SK-N-SH treated with all-trans-retinoic acid at 6 μM for 48 hours (cell line): Measurements from ENCODE around the gene ANKDD1A.

Source experiments
- ATAC-seq: fragments of 200-7000 bp; cut with Tn5 transposase; 3 replicates; pipeline ENCODE4 v1.9.1; 2020; ENCODE audit warnings: mild to moderate bottlenecking, moderate library complexity
- BACH2 ChIP-seq: fragments of 250-450 bp; sonication (Bioruptor Pico); IDR thresholded peaks from 2 replicates; pipeline ENCODE4 v1.9.0; 2021; ENCODE audit warnings: mild to moderate bottlenecking, borderline replicate concordance
- CSDC2 ChIP-seq: fragments of 250-450 bp; sonication (Bioruptor Pico); IDR thresholded peaks from 2 replicates; pipeline ENCODE4 v1.5.0; 2020; ENCODE audit warnings: mild to moderate bottlenecking, moderate library complexity
- CSRNP3 ChIP-seq: fragments of 250-450 bp; sonication (Bioruptor Pico); IDR thresholded peaks from 2 replicates; pipeline ENCODE4 v1.5.1; 2021; ENCODE audit warnings: mild to moderate bottlenecking, moderate library complexity
- OSR1 ChIP-seq: fragments of 250-450 bp; sonication (Bioruptor Pico); IDR thresholded peaks from 2 replicates; pipeline ENCODE4 v1.8.0; 2022; ENCODE audit warnings: moderate library complexity, mild to moderate bottlenecking, inconsistent platforms
- PATZ1 ChIP-seq: fragments of 250-450 bp; sonication (Bioruptor Pico); IDR thresholded peaks from 2 replicates; pipeline ENCODE4 v1.8.0; 2020; ENCODE audit warnings: mild to moderate bottlenecking, moderate library complexity, borderline replicate concordance
- POU6F1 ChIP-seq: fragments of 250-450 bp; sonication (Bioruptor Pico); IDR thresholded peaks from 2 replicates; pipeline ENCODE4 v1.8.0; 2021; ENCODE audit warnings: low read depth, mild to moderate bottlenecking, moderate library complexity, borderline replicate concordance
- PPARA ChIP-seq: fragments of 250-450 bp; sonication (Bioruptor Pico); IDR thresholded peaks from 2 replicates; pipeline ENCODE4 v1.5.0; 2020; ENCODE audit warnings: mild to moderate bottlenecking, borderline replicate concordance
- RARB ChIP-seq: fragments of 250-450 bp; sonication (Bioruptor Pico); IDR thresholded peaks from 2 replicates; pipeline ENCODE4 v1.8.0; 2021; ENCODE audit warnings: mild to moderate bottlenecking, moderate library complexity
- SNAI2 ChIP-seq: fragments of 250-450 bp; sonication (Bioruptor Pico); IDR thresholded peaks from 2 replicates; pipeline ENCODE4 v1.5.0; 2020; ENCODE audit warnings: mild to moderate bottlenecking, moderate library complexity
- TCF4 ChIP-seq: fragments of 250-450 bp; sonication (Bioruptor Pico); IDR thresholded peaks from 2 replicates; pipeline ENCODE4 v1.8.0; 2021; ENCODE audit warnings: mild to moderate bottlenecking, moderate library complexity, borderline replicate concordance
- TOX ChIP-seq: fragments of 250-450 bp; sonication (Bioruptor Pico); IDR thresholded peaks from 2 replicates; pipeline ENCODE4 v1.8.0; 2021; ENCODE audit warnings: mild to moderate bottlenecking, moderate library complexity, borderline replicate concordance
- TSHZ2 ChIP-seq: fragments of 250-450 bp; sonication (Bioruptor Pico); IDR thresholded peaks from 2 replicates; pipeline ENCODE4 v1.5.0; 2020; ENCODE audit warnings: mild to moderate bottlenecking, moderate library complexity
- ZC3H10 ChIP-seq: fragments of 250-450 bp; sonication (Bioruptor Pico); IDR thresholded peaks from 2 replicates; pipeline ENCODE4 v1.5.1; 2021; ENCODE audit warnings: mild to moderate bottlenecking, moderate library complexity
- ZFP30 ChIP-seq: fragments of 450-650 bp; formaldehyde crosslinking; IDR thresholded peaks from 2 replicates; pipeline ENCODE4 v1.5.0; 2022; ENCODE audit warnings: mild to moderate bottlenecking, moderate library complexity
- ZNF565 ChIP-seq: fragments of 450-650 bp; formaldehyde crosslinking; conservative IDR thresholded peaks from 2 replicates; pipeline ENCODE4 v1.5.0; 2020; ENCODE audit warnings: low read depth, mild to moderate bottlenecking, moderate library complexity
- ZNF70 ChIP-seq: fragments of 450-650 bp; formaldehyde crosslinking; IDR thresholded peaks from 2 replicates; pipeline ENCODE4 v1.5.0; 2020; ENCODE audit warnings: mild to moderate bottlenecking, moderate library complexity
- ZNF8 ChIP-seq: fragments of 450-650 bp; formaldehyde crosslinking; IDR thresholded peaks from 2 replicates; pipeline ENCODE4 v1.5.0; 2020; ENCODE audit warnings: mild to moderate bottlenecking, moderate library complexity
- TF ChIP-seq, protein P1 (sequence below): fragments of 250-450 bp; sonication (Bioruptor Pico); IDR thresholded peaks from 2 replicates; pipeline ENCODE4 v1.5.1; 2020; ENCODE audit warnings: low read depth, mild to moderate bottlenecking, moderate library complexity

Gene ANKDD1A

GRCh38 chr15:64901141-64901540 is 10.6 kb upstream of the ANKDD1A start (continued):
- TF ChIP-seq CSRNP3 (CRISPR knock-in tag), result no peak
- TF ChIP-seq PPARA, result no peak
- no peak for TF ChIP-seq ZC3H10 (CRISPR knock-in tag)

GRCh38 chr15:64901914-64902313 is 9.8 kb upstream of the ANKDD1A start:
- no peak for ATAC-seq
- TF ChIP-seq ZFP30 (CRISPR knock-in tag), result no peak
- TF ChIP-seq ZNF8 (CRISPR knock-in tag), result no peak
- no peak for TF ChIP-seq CSDC2 (CRISPR knock-in tag)
- no peak for TF ChIP-seq ZNF70 (CRISPR knock-in tag)
- TF ChIP-seq RARB, result no peak
- no peak for TF ChIP-seq POU6F1 (CRISPR knock-in tag)
- no peak for TF ChIP-seq PATZ1 (CRISPR knock-in tag)

DNA sequence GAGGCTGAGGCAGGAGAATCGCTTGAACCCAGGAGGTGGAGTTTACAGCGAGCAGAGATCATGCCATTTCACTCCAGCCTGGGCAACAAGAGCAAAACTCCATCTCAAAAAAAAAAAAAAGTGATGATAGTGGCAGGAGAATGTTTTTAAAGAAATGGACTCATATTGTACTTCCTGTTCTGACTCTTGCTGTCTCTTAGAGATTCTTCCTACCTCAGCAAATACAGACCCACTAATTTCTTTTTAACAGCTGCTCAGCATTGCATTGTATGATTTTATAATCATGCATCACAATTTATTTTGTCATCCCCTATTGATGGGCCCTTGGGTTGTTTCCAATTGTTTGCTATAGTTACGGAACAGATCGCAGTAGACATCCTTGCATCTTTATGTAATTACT is 8.8 kb upstream of the ANKDD1A start:
- TF ChIP-seq TCF4 (no peak), TOX (no peak)

GRCh38 chr15:64903326-64903950 is 8.3 kb upstream of the ANKDD1A start:
- no peak for TF ChIP-seq TSHZ2 (CRISPR knock-in tag)
- TF ChIP-seq OSR1 (CRISPR knock-in tag), result no peak
- no peak for TF ChIP-seq PATZ1 (CRISPR knock-in tag)
- TF ChIP-seq TOX, result no peak
- no peak for TF ChIP-seq PPARA
- TF ChIP-seq, protein P1, sequence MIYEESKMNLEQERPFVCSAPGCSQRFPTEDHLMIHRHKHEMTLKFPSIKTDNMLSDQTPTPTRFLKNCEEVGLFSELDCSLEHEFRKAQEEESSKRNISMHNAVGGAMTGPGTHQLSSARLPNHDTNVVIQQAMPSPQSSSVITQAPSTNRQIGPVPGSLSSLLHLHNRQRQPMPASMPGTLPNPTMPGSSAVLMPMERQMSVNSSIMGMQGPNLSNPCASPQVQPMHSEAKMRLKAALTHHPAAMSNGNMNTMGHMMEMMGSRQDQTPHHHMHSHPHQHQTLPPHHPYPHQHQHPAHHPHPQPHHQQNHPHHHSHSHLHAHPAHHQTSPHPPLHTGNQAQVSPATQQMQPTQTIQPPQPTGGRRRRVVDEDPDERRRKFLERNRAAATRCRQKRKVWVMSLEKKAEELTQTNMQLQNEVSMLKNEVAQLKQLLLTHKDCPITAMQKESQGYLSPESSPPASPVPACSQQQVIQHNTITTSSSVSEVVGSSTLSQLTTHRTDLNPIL, result no peak
- TF ChIP-seq ZFP30 (CRISPR knock-in tag), result no peak
- TF ChIP-seq ZNF70 (CRISPR knock-in tag), result no peak
- no peak for TF ChIP-seq CSRNP3 (CRISPR knock-in tag)
- TF ChIP-seq SNAI2 (CRISPR knock-in tag), result no peak
- no peak for TF ChIP-seq POU6F1 (CRISPR knock-in tag)
- TF ChIP-seq BACH2, result no peak
- no peak; the same call in 1 of the 2 replicates for TF ChIP-seq TCF4
- TF ChIP-seq ZNF565 (CRISPR knock-in tag), result no peak
- no peak; the same call in 2 of the 3 replicates for ATAC-seq

More for the DNA sequence above, 8.8 kb upstream of the ANKDD1A start:
- ATAC-seq, result peak; percentile 40
